Lower leg skin (tissue), 3 donors: ENCODE data around the gene ASPRV1.

Experiments
- CTCF ChIP-seq, 3 donors: fragments of 450-650 bp; IDR thresholded peaks; one replicate each; pipeline ENCODE4 v1.5.1; 2016; ENCODE audit warnings: antibody characterized with exemption in 3 of 3, mild to moderate bottlenecking in 3 of 3, moderate library complexity in 2 of 3
- POLR2A ChIP-seq, 2 donors: fragments of 450-650 bp; IDR thresholded peaks; one replicate each; pipeline ENCODE4 v1.6.1; 2016 to 2017; ENCODE audit warnings: antibody characterized with exemption in 2 of 2, mild to moderate bottlenecking in 1 of 2, moderate library complexity in 1 of 2

DNA sequence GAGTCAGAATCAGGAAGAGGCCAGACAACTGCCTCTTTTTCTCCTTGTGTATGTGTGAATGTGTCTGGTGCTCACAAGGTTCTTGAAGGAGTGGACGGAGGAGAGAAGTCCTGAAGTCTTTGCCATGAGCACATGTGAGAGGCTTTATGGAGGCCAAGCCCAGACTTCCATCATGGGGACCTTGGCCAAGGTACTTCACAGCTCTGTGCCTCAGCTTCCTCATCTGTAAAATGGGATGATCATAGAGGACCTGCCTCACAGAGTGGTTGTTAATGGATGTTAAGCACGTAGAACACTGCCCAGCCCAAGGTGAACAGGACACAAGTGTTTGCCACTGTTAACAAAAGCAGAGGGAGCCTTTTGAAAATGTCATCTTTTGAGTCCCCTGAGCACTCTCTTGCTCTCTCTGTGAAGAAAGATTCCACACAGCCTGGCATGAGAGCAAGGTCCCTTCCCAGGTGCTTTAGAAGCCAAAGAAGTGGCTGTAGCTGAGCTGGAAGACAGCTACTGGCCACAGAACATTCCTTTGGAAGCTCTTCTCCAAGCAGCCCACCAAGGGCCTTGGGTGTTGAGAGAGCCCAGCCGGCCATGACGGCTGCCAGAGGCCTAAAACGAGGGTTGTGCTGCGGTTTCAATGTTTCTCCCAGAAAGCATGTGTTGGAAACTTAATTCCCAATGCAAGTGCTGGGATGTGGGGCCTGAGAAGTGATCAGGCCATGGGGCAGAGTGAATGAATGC is 41.8 kb upstream of the ASPRV1 start:
- TF ChIP-seq CTCF (IDR thresholded peaks at IDR 0.05) (no peak), POLR2A (IDR thresholded peaks at IDR 0.05) (no peak)
